ENCODE results near the gene DCHS2. TPM values are rescaled to one million over a fixed set of nuclear protein-coding genes. Genes with fewer than 3 reads are reported as not detected.

The DCHS2 gene
- total RNA-seq, 1 experiment from 2014 or later, result 0.02 TPM

- CTCF ChIA-PET, result no interaction called here
- no peaks in the 10 kb centered on the region for H3F3A ChIP-seq (ENCODE audit: insufficient read depth, low read depth)
- H3K4me1 ChIP-seq (replicated peaks; ENCODE audit: insufficient read depth), result no peaks in the 10 kb centered on the region
- POLR2A ChIA-PET (ENCODE audit: unreplicated experiment), result interaction anchor here (0.6 kb wide), 1 partner anchor 13 kb away, joined by 6 read pairs; no protein-coding TSS in a partner anchor
- no peaks in the 10 kb centered on the region for H3K9me2 ChIP-seq (ENCODE audit: insufficient read depth)
- H3K27ac ChIP-seq, result no peak overlapping the region
- H3K27me3 ChIP-seq (ENCODE audit: insufficient read depth, low read depth), result no peaks in the 10 kb centered on the region
- TF ChIP-seq EZH2 (IDR thresholded peaks at IDR 0.05; ENCODE audit: low read depth), result no peak
- no peak for TF ChIP-seq CTCF (conservative IDR thresholded peaks at IDR 0.05)
- H3K79me2 ChIP-seq (ENCODE audit: low read depth), result no peaks in the 10 kb centered on the region
- no peak overlapping the region for H3K4me2 ChIP-seq
- H3K9me3 ChIP-seq (ENCODE audit: insufficient read depth, low read depth), result no peaks in the 10 kb centered on the region
- no peak overlapping the region for H2AFZ ChIP-seq
- no peak for DNase-seq
- no TSS peak for BruUV-seq (replicated peaks)
- no peaks in the 10 kb centered on the region for H3K36me3 ChIP-seq (ENCODE audit: low read depth)
- intact Hi-C loops (cut with micrococcal nuclease; ENCODE audit: unreplicated experiment), result no loop called here
- no peak overlapping the region for H3K4me3 ChIP-seq
- no peaks in the 10 kb centered on the region for H4K20me1 ChIP-seq (ENCODE audit: insufficient read depth)
Observed at GRCh38 chr4:154467886-154468285, 23.7 kb downstream of the DCHS2 start.

GRCh38 chr4:154466336-154466735 is 25.3 kb downstream of the DCHS2 start:
- DNase-seq, result no peak
- intact Hi-C loops (cut with micrococcal nuclease; ENCODE audit: unreplicated experiment), result no loop called here
- no peak for TF ChIP-seq EZH2 (IDR thresholded peaks at IDR 0.05; ENCODE audit: low read depth)
- TF ChIP-seq CTCF (conservative IDR thresholded peaks at IDR 0.05), result no peak
- no peak overlapping the region for H2AFZ ChIP-seq
- no peaks in the 10 kb centered on the region for H3K9me2 ChIP-seq (ENCODE audit: insufficient read depth)
- no peaks in the 10 kb centered on the region for H3K79me2 ChIP-seq (ENCODE audit: low read depth)
- H3K27me3 ChIP-seq (ENCODE audit: insufficient read depth, low read depth), result no peaks in the 10 kb centered on the region
- no peak overlapping the region for H3K27ac ChIP-seq
- BruUV-seq (replicated peaks), result no TSS peak
- H4K20me1 ChIP-seq (ENCODE audit: insufficient read depth), result no peaks in the 10 kb centered on the region
- ChIA-PET CTCF (interaction anchor here (0.6 kb wide), 1 partner anchor 37 kb away, joined by 3 read pairs; no protein-coding TSS in a partner anchor), POLR2A (ENCODE audit: unreplicated experiment) (no interaction called here)
- H3K4me3 ChIP-seq, result no peak overlapping the region
- no peaks in the 10 kb centered on the region for H3K9me3 ChIP-seq (ENCODE audit: insufficient read depth, low read depth)
- H3K4me2 ChIP-seq, result no peak overlapping the region
- no peaks in the 10 kb centered on the region for H3K4me1 ChIP-seq (replicated peaks; ENCODE audit: insufficient read depth)
- no peaks in the 10 kb centered on the region for H3F3A ChIP-seq (ENCODE audit: insufficient read depth, low read depth)
- no peaks in the 10 kb centered on the region for H3K36me3 ChIP-seq (ENCODE audit: low read depth)

- DNase-seq, result no peak
- Histone ChIP-seq H3K4me3 (no peak overlapping the region), H3K4me2 (no peak overlapping the region), H3K4me1 (replicated peaks; ENCODE audit: insufficient read depth) (no peaks in the 10 kb centered on the region), H3K36me3 (ENCODE audit: low read depth) (no peaks in the 10 kb centered on the region), H2AFZ (no peak overlapping the region), H3K9me3 (ENCODE audit: insufficient read depth, low read depth) (no peaks in the 10 kb centered on the region), H3K27me3 (ENCODE audit: insufficient read depth, low read depth) (no peaks in the 10 kb centered on the region), H3K27ac (no peak overlapping the region), H4K20me1 (ENCODE audit: insufficient read depth) (no peaks in the 10 kb centered on the region), H3K79me2 (ENCODE audit: low read depth) (no peaks in the 10 kb centered on the region), H3K9me2 (ENCODE audit: insufficient read depth) (no peaks in the 10 kb centered on the region), H3F3A (ENCODE audit: insufficient read depth, low read depth) (no peaks in the 10 kb centered on the region)
- intact Hi-C loops (cut with micrococcal nuclease; ENCODE audit: unreplicated experiment), result no loop called here
- ChIA-PET POLR2A (ENCODE audit: unreplicated experiment) (no interaction called here), CTCF (no interaction called here)
- BruUV-seq (replicated peaks), result no TSS peak
- no peak for TF ChIP-seq CTCF (conservative IDR thresholded peaks at IDR 0.05)
- TF ChIP-seq EZH2 (IDR thresholded peaks at IDR 0.05; ENCODE audit: low read depth), result no peak
Observed at GRCh38 chr4:154465085-154465484, 26.5 kb downstream of the DCHS2 start.
